K562 (cell line): Measurements from ENCODE around the gene SEMA3A. TPM values are rescaled to one million over a fixed set of nuclear protein-coding genes. Genes with fewer than 3 reads are reported as not detected.

Experiments
- ATAC-seq: fragments of 200-7000 bp; cut with Tn5 transposase; 3 replicates; pipeline ENCODE4 v1.9.1; 2020; ENCODE audit warnings: moderate library complexity
- BruUV-seq: library from RNA; stranded (reverse); fragments of 400-500 nt; replicated peaks from 2 replicates; lab custom pipeline; 2021; lab: Mats Ljungman, UMichigan
- CTCF ChIA-PET: fragments of 300-600 bp; formaldehyde crosslinking; extraction: SDS; loops from one replicate; lab custom pipeline; 2021; ENCODE audit warnings: low intra/inter-chr PET ratio; lab: Yijun Ruan, JAX
- POLR2A ChIA-PET: fragments of 300-600, 350-650 bp; sonication (Branson Sonifier 250); formaldehyde crosslinking; extraction: SDS; loops from one replicate; lab custom pipeline; 2021; ENCODE audit warnings: antibody characterized with exemption, inconsistent platforms; lab: Yijun Ruan, JAX
- DNase-seq, 4 experiments: peaks; one replicate each; pipeline versions ENCODE4 v3.0.0 to v3.0.0-alpha.2; 2011 to 2018; ENCODE audit warnings: low spot score in 3 of 4, mixed read lengths in 3 of 4; ENCODE audit errors: extremely low read depth in 1 of 4
- FAIRE-seq: peaks from 2 replicates; lab custom pipeline; 2011; peaks lifted over from hg19 to GRCh38; lab: Jason Lieb, UNC
- H2AFZ ChIP-seq: 2 replicates; pipeline ENCODE4 v1.6.0; 2011; ENCODE audit warnings: low read depth, low read length, control low read depth, inconsistent platforms
- H3K27ac ChIP-seq: fragments of 200-600 bp; 3 replicates; pipeline ENCODE4 v1.8.0; 2011; ENCODE audit warnings: low read depth, mild to moderate bottlenecking, control low read depth, inconsistent platforms, low read length, moderate library complexity, mixed read lengths; ENCODE audit errors: extremely low read depth
- H3K27me3 ChIP-seq, 2 experiments: fragments of 300-600 bp in 1 of 2; 2 replicates in 1 of 2; 3 replicates in 1 of 2; pipeline versions ENCODE4 v1.6.0 to v1.8.0; 2011; ENCODE audit warnings: inconsistent platforms in 2 of 2, low read length in 2 of 2, mild to moderate bottlenecking in 1 of 2, mixed read lengths in 1 of 2, moderate library complexity in 1 of 2; ENCODE audit not compliant: control insufficient read depth in 2 of 2, insufficient read depth in 2 of 2
- H3K36me3 ChIP-seq: fragments of 300-600 bp; 3 replicates; pipeline ENCODE4 v1.8.0; 2011; ENCODE audit warnings: mild to moderate bottlenecking, low read length, inconsistent platforms; ENCODE audit not compliant: control insufficient read depth, insufficient read depth
- H3K4me1 ChIP-seq, 2 experiments: fragments of 200-600 bp in 1 of 2; replicated peaks in 1 of 2; 2 replicates in 1 of 2; 3 replicates in 1 of 2; pipeline versions ENCODE4 v1.5.1 to v1.8.0; 2011; ENCODE audit warnings: inconsistent platforms in 2 of 2, low read length in 2 of 2, mild to moderate bottlenecking in 1 of 2, mixed read lengths in 1 of 2, moderate library complexity in 1 of 2; ENCODE audit not compliant: control insufficient read depth in 2 of 2, insufficient read depth in 2 of 2
- H3K4me2 ChIP-seq: 2 replicates; pipeline ENCODE4 v1.6.1; 2011; ENCODE audit warnings: low read length, control low read depth, inconsistent platforms, mixed read lengths; ENCODE audit not compliant: insufficient read depth
- H3K4me3 ChIP-seq: fragments of 200-600 bp; sonication (generic), shearing (Covaris generic); 2 replicates; pipeline ENCODE4 v1.5.1; 2016; ENCODE audit warnings: control low read depth, inconsistent platforms
- H3K79me2 ChIP-seq: fragments of 200-600 bp; 3 replicates; pipeline ENCODE4 v1.8.0; 2011; ENCODE audit warnings: low read length, inconsistent platforms; ENCODE audit not compliant: control insufficient read depth, insufficient read depth
- H3K9ac ChIP-seq, 2 experiments: 2 replicates each; pipeline versions ENCODE4 v1.6.0 to v1.6.1; 2011; ENCODE audit warnings: low read depth in 2 of 2, low read length in 2 of 2, control low read depth in 1 of 2, inconsistent platforms in 1 of 2, mild to moderate bottlenecking in 1 of 2, mixed read lengths in 1 of 2; ENCODE audit not compliant: insufficient read depth in 1 of 2
- H3K9me1 ChIP-seq: one replicate; pipeline ENCODE4 v1.6.0; 2011; ENCODE audit warnings: inconsistent platforms, mild to moderate bottlenecking, low read length, moderate library complexity; ENCODE audit not compliant: control insufficient read depth, insufficient read depth
- H3K9me3 ChIP-seq: replicated peaks from 2 replicates; pipeline ENCODE4 v1.5.1; 2011; ENCODE audit warnings: low read depth, low read length, inconsistent platforms; ENCODE audit not compliant: control insufficient read depth, insufficient read depth
- H4K20me1 ChIP-seq: replicated peaks from 2 replicates; pipeline ENCODE4 v1.6.1; 2011; ENCODE audit warnings: low read length, inconsistent platforms, mixed read lengths; ENCODE audit not compliant: control insufficient read depth, insufficient read depth
- EP300 ChIP-seq: IDR thresholded peaks from 2 replicates; pipeline ENCODE4 v1.6.1; 2012; ENCODE audit warnings: low read length, improper control_type of control experiment
- GATAD2A ChIP-seq: fragments of 450-650 bp; IDR thresholded peaks from 2 replicates; pipeline ENCODE4 v1.6.1; 2017
- GATAD2B ChIP-seq: fragments of 450-650 bp; IDR thresholded peaks from 2 replicates; pipeline ENCODE4 v1.6.1; 2017; ENCODE audit warnings: mild to moderate bottlenecking, borderline replicate concordance
- KDM1A ChIP-seq, 2 experiments: fragments of 450-650 bp; IDR thresholded peaks; 2 replicates each; pipeline ENCODE4 v1.6.1; 2016; ENCODE audit warnings: mild to moderate bottlenecking in 2 of 2
- KHSRP ChIP-seq: fragments of 450-650 bp; IDR thresholded peaks from 2 replicates; pipeline ENCODE4 v1.6.1; 2017
- NR2C2 ChIP-seq, 2 experiments: fragments of 200-800 bp in 1 of 2; sonication (Bioruptor generic) in 1 of 2; sonication (generic) in 1 of 2; formaldehyde crosslinking in 1 of 2; IDR thresholded peaks; 2 replicates each; pipeline versions ENCODE4 v1.6.1 to v1.8.0; 2016 to 2022; ENCODE audit warnings: mild to moderate bottlenecking in 1 of 2, missing compliant biosample characterization in 1 of 2, missing genetic modification characterization in 1 of 2, missing genetic modification reagents in 1 of 2
- POU5F1 ChIP-seq: fragments of 150-350 bp; IDR thresholded peaks from 2 replicates; pipeline ENCODE4 v1.6.1; 2014; ENCODE audit warnings: borderline replicate concordance, low read length, low read depth, mild to moderate bottlenecking; ENCODE audit not compliant: partially characterized antibody
- RBM39 ChIP-seq: fragments of 200-400 bp; formaldehyde crosslinking; optimal IDR thresholded peaks from 2 replicates; pipeline ENCODE3; 2018; ENCODE audit warnings: low read depth, low read length
- TCF3 ChIP-seq: sonication (generic); formaldehyde crosslinking; IDR thresholded peaks from 2 replicates; pipeline ENCODE4 v1.4.0; 2020; ENCODE audit warnings: mild to moderate bottlenecking, missing genetic modification reagents
- TSC22D4 ChIP-seq: fragments of 450-650 bp; IDR thresholded peaks from 2 replicates; pipeline ENCODE4 v1.6.1; 2016; ENCODE audit warnings: missing genetic modification characterization, missing biosample characterization, control low read depth
- ZNF239 ChIP-seq: fragments of 250-450 bp; sonication (Bioruptor Pico); IDR thresholded peaks from 2 replicates; pipeline ENCODE4 v1.4.0; 2020; ENCODE audit warnings: mild to moderate bottlenecking
- ZNF324 ChIP-seq: fragments of 250-450 bp; sonication (Bioruptor Pico); IDR thresholded peaks from 2 replicates; pipeline ENCODE4 v1.4.0; 2020; ENCODE audit warnings: mild to moderate bottlenecking
- whole genome bisulfite sequencing: fragments of 100-300 bp; shearing (Covaris generic); methylation state at CpG from one replicate; pipeline ENCODE4 v1.1.6; 2016; ENCODE audit warnings: low coverage, mixed read lengths; ENCODE audit not compliant: insufficient coverage; ENCODE audit errors: missing lambda C conversion rate; 5-methylcytosine and 5-hydroxymethylcytosine counted together
- in situ Hi-C: fragments of 300-500 bp; cut with MboI; formaldehyde crosslinking; loops from 4 replicates; pipeline ENCODE4 v1.15.0; 2018; ENCODE audit warnings: inconsistent platforms, mixed read lengths
- intact Hi-C: fragments of 100-400 bp; cut with micrococcal nuclease; formaldehyde crosslinking; loops from 2 replicates; pipeline ENCODE4 v1.14.2; 2022
- polyA plus RNA-seq, 8 experiments: library from polyadenylated mRNA; depleted of rRNA in 4 of 8; stranded (reverse) in 5 of 8; unstranded in 3 of 8; fragments of >200 nt; fragmentation: Nextera tagmentation in 2 of 8; fragmentation: Illumina TruSeq in 1 of 8; extraction: Ambion mirVana in 2 of 8; extraction: Trizol in 1 of 8; gene quantifications; 2 replicates each; pipeline versions ENCODE4 v1.2.1 to v1.2.3, GENCODE V29; 2011 to 2014; ENCODE audit warnings: inconsistent platforms in 1 of 8, missing spikeins in 1 of 8
- total RNA-seq, 7 experiments: library from RNA; depleted of rRNA in 6 of 7; stranded (reverse); fragments of >200 nt in 6 of 7; fragmentation: Illumina TruSeq in 2 of 7; extraction: Trizol in 2 of 7; gene quantifications; 2 replicates each; pipeline versions ENCODE4 v1.2.1 to v1.2.3, GENCODE V29; 2011 to 2021; ENCODE audit warnings: low replicate concordance in 1 of 7
- TF ChIP-seq, protein P1 (sequence below): fragments of 250-450 bp; sonication (Bioruptor Pico); IDR thresholded peaks from 2 replicates; pipeline ENCODE4 v1.4.0; 2020; ENCODE audit warnings: mild to moderate bottlenecking

The SEMA3A gene
- total and polyA plus RNA-seq, 9 of the 15 experiments (the other 6 are each of a cell fraction or from before 2014, with no cell fraction given): 0.36 to 3.0 (median 1.1) TPM

- H3K9ac ChIP-seq: no peak overlapping the region
- BruUV-seq: no TSS peak
- TF ChIP-seq TSC22D4 (tag) (no peak), ZNF239 (no peak), TCF3 (no peak), GATAD2A (no peak), POU5F1 (no peak)
- H3K79me2 ChIP-seq: no peaks in the 10 kb centered on the region
- 3% methylated on average over 4 of the region's 4 CpGs for WGBS
- H3K9me3 ChIP-seq: no peaks in the 10 kb centered on the region
- CTCF ChIA-PET: no interaction called here
- no peaks in the 10 kb centered on the region for H3K4me1 ChIP-seq
- H4K20me1 ChIP-seq: no peaks in the 10 kb centered on the region
- no peak for DNase-seq
- no peak overlapping the region for H3K4me2 ChIP-seq
- no peak overlapping the region for H3K27ac ChIP-seq
- no peak for FAIRE-seq
- in situ Hi-C loops (no loop called here), intact Hi-C loops (no loop called here)
- no peaks in the 10 kb centered on the region for H3K9me1 ChIP-seq
- no peaks in the 10 kb centered on the region for H3K27me3 ChIP-seq
- ATAC-seq: no peak
- POLR2A ChIA-PET: no interaction called here
- no peaks in the 10 kb centered on the region for H3K36me3 ChIP-seq
- H3K4me3 ChIP-seq: no peak overlapping the region
- no peak overlapping the region for H2AFZ ChIP-seq
Measured at GRCh38 chr7:83921941-83922607, 272.5 kb downstream of the SEMA3A start.

DNA sequence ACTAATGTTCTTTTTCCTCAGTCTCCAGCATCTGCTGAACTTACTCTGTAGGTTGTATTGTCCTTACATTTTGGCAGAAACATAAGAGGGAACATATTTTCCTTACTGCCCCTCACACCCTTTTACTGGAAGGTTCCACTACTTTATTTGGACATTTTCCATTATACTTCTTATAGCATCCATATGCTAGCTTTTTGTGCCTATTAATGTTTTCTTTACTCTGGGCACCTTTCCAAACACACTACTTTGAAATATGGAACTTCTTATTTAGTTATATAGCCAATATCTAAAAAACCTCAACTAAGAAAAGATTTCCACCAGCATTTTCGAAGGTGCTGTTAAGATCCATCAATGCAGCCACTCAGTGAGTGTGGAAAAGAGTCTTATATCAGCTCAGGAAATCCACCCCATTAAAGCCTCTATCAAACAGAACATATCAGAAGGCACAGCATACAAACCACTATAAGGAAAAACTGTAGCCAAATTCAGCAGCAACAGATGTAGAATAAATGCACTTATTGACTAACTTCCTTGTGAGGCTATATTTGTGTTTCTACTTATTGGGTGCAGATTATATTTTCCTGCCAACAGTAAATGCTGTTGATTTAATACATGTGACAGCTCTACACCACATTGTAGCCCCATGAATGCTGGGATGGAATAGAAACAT lies 273.2 kb downstream of the SEMA3A start:
- in situ Hi-C loops (no loop called here), intact Hi-C loops (no loop called here)
- H3K36me3 ChIP-seq: no peaks in the 10 kb centered on the region
- H3K9ac ChIP-seq: no peak overlapping the region
- H2AFZ ChIP-seq: no peak overlapping the region
- no peak for DNase-seq
- no peaks in the 10 kb centered on the region for H3K9me1 ChIP-seq
- POLR2A ChIA-PET: interaction anchor here (0.6 kb wide), 1 partner anchor 746 kb away, joined by 3 read pairs; no protein-coding TSS in a partner anchor
- ATAC-seq: no peak
- H3K79me2 ChIP-seq: no peaks in the 10 kb centered on the region
- no peaks in the 10 kb centered on the region for H3K4me1 ChIP-seq
- no peak overlapping the region for H3K27ac ChIP-seq
- H3K4me2 ChIP-seq: no peak overlapping the region
- no peaks in the 10 kb centered on the region for H3K27me3 ChIP-seq
- 0% methylated on average over 1 of the region's 1 CpG for WGBS
- H3K4me3 ChIP-seq: no peak overlapping the region
- no peaks in the 10 kb centered on the region for H3K9me3 ChIP-seq
- FAIRE-seq: no peak
- CTCF ChIA-PET: no interaction called here
- H4K20me1 ChIP-seq: no peaks in the 10 kb centered on the region
- no TSS peak for BruUV-seq
- TF ChIP-seq RBM39 (no peak), KHSRP (no peak), GATAD2B (no peak), ZNF324 (no peak), NR2C2 (CRISPR knock-in tag; IDR thresholded peaks at IDR 0.05) (no peak), NR2C2 (tag; IDR thresholded peaks at IDR 0.05) (no peak), KDM1A (IDR thresholded peaks at IDR 0.05) (no peak), EP300 (no peak)
- TF ChIP-seq, protein P1, sequence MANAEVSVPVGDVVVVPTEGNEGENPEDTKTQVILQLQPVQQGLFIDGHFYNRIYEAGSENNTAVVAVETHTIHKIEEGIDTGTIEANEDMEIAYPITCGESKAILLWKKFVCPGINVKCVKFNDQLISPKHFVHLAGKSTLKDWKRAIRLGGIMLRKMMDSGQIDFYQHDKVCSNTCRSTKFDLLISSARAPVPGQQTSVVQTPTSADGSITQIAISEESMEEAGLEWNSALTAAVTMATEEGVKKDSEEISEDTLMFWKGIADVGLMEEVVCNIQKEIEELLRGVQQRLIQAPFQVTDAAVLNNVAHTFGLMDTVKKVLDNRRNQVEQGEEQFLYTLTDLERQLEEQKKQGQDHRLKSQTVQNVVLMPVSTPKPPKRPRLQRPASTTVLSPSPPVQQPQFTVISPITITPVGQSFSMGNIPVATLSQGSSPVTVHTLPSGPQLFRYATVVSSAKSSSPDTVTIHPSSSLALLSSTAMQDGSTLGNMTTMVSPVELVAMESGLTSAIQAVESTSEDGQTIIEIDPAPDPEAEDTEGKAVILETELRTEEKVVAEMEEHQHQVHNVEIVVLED (CRISPR knock-in tag): no peak
